Amniotic stem cell (primary cell): ENCODE measurements around the gene PLVAP.
A peak's percentile ranks its signal among the peaks of the same experiment; 100 is the strongest.

Source experiments
- DNase-seq: peaks from one replicate; lab custom pipeline; 2025; lab: John Stamatoyannopoulos, UW

The PLVAP gene

GRCh38 chr19:17357078-17357666 is 20.0 kb downstream of the PLVAP start:
- DNase-seq: no peak

GRCh38 chr19:17353386-17353785 is 23.8 kb downstream of the PLVAP start:
- DNase-seq: no peak

GRCh38 chr19:17352608-17353280 is 24.4 kb downstream of the PLVAP start:
- no peak for DNase-seq

- no peak for DNase-seq
Observed at GRCh38 chr19:17351815-17352435, 25.2 kb downstream of the PLVAP start.

GRCh38 chr19:17348700-17349099 is 28.4 kb downstream of the PLVAP start:
- no peak for DNase-seq

- no peak for DNase-seq
Observed at GRCh38 chr19:17347877-17348276, 29.3 kb downstream of the PLVAP start.

- no peak for DNase-seq
Observed at GRCh38 chr19:17347361-17347760, 29.8 kb downstream of the PLVAP start.

- no peak for DNase-seq
Observed at GRCh38 chr19:17346109-17346671, 31.0 kb downstream of the PLVAP start.

- DNase-seq: no peak
Observed at GRCh38 chr19:17341845-17342244, 35.3 kb downstream of the PLVAP start.

GRCh38 chr19:17341386-17341785 is 35.8 kb downstream of the PLVAP start:
- no peak for DNase-seq

GRCh38 chr19:17340871-17341357 is 36.2 kb downstream of the PLVAP start:
- no peak for DNase-seq

- no peak for DNase-seq
Observed at GRCh38 chr19:17340302-17340870, 36.8 kb downstream of the PLVAP start.

GRCh38 chr19:17339088-17339741 is 37.9 kb downstream of the PLVAP start:
- no peak for DNase-seq

- no peak for DNase-seq
Observed at GRCh38 chr19:17338433-17339078, 38.6 kb downstream of the PLVAP start.

- no peak for DNase-seq
Observed at GRCh38 chr19:17337675-17338432, 39.3 kb downstream of the PLVAP start.

- DNase-seq: peak; percentile 95
Observed at GRCh38 chr19:17336872-17337674, 40.1 kb downstream of the PLVAP start, which contains the start of gene GTPBP3. Gene GTPBP3, plus strand, starts transcription at chr19:17337553. Its CDS starts 59 bp downstream, at chr19:17337612.

- DNase-seq: no peak
Observed at GRCh38 chr19:17335575-17335974, 41.6 kb downstream of the PLVAP start.

GRCh38 chr19:17334414-17335409 is 42.4 kb downstream of the PLVAP start, which contains the start of gene ANO8:
Gene ANO8, minus strand, starts transcription at chr19:17334855. Its CDS starts 185 bp downstream, at chr19:17334670.
- DNase-seq: peak; percentile 88
